Omental fat pad (tissue), 4 donors: Measurements from ENCODE around the gene DNMT3B. TPM values are rescaled to one million over a fixed set of nuclear protein-coding genes. Genes with fewer than 3 reads are reported as not detected.
A peak's percentile ranks its signal among the peaks of the same experiment; 100 is the strongest.

ENCODE experiments used
- ATAC-seq: fragments of 150-250 bp; one replicate; pipeline ENCODE4 v1.9.1; 2016; ENCODE audit warnings: mild to moderate bottlenecking, moderate library complexity; ENCODE audit not compliant: low FRiP score
- DNase-seq: peaks from one replicate; pipeline ENCODE4 v3.0.0-alpha.2; 2019; ENCODE audit warnings: low spot score
- CTCF ChIP-seq, 3 donors: fragments of 450-650 bp; IDR thresholded peaks; one replicate each; pipeline ENCODE4 v1.5.1; 2016 to 2017; ENCODE audit warnings: antibody characterized with exemption in 3 of 3, mild to moderate bottlenecking in 3 of 3, moderate library complexity in 2 of 3
- total RNA-seq, 4 donors: library from RNA; depleted of rRNA; stranded (reverse); fragments of >200 nt; gene quantifications; one replicate each; pipeline ENCODE4 v1.1.0, GENCODE V29; 2016

The DNMT3B gene
- total RNA-seq, 4 donors from 2014 or later, result 0.24 to 2.0 (median 0.44) TPM

GRCh38 chr20:32820698-32821377 is 58.7 kb downstream of the DNMT3B start:
- DNase-seq, result no peak
- TF ChIP-seq CTCF (IDR thresholded peaks at IDR 0.05), result no peak
- no peak for ATAC-seq

DNA sequence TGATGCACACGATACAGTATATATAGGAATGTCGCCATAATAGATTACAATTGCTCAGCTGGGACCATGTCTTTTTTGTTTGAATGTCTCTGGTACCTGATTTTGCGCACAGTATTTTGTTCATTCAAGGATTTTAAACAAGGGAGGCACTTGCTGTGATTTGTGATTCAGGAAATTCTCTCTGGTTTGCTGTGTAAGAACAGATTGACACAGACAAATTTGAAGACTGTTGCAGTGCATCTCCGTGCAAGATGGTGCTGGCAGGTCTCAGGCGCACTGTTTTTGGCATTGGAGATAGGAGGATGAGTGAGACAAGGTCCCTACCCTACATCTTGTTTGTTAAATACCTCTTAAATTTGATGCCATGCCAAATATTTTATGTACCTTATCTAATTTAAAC is 60.0 kb downstream of the DNMT3B start:
- ATAC-seq, result no peak
- DNase-seq, result no peak
- no peak for TF ChIP-seq CTCF (IDR thresholded peaks at IDR 0.05)

GRCh38 chr20:32823078-32823477 is 60.9 kb downstream of the DNMT3B start:
- peak; percentile 62 for ATAC-seq
- TF ChIP-seq CTCF (IDR thresholded peaks at IDR 0.05), result no peak
- DNase-seq, result no peak

DNA sequence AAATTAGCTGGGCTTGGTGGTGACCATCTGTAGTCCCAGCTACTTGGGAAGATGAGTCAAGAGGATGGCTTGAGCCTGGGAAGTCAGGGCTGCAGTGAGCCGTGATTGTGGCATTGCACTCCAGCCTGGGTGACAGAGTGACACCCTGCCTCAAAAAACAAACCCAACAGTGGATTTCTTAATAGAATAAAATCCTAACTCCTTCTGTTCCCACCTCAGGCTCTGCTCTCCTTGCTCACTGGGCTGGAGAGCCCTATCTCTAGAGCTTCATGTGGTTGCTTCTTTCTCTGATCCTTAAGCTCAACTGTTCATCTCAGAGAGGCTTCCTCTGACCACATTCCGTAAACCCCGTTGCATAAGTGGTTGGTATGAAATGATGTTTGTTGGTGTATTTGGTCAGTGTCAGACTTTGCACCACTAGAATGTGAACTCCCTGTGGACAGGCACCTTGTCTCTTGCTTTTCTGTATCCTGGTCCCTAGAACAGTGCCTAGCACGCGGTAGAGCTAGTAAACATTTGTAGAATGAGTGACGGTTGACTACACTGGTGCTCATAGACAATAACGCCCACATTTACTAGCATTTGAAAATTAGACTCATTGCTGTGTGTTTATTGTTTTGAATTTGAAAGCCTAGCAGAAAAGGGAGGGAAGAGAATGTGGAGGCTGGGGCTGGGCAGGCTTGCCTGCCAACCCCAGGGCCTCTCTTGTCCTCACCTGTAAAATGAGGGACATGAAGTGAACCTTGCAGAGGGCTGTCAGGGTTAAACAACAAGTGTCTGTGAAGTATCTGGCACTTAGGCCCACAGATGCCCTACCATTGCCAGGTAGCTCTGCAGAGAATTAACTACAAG is 61.8 kb downstream of the DNMT3B start:
- ATAC-seq (no peak), DNase-seq (no peak)
- no peak for TF ChIP-seq CTCF (IDR thresholded peaks at IDR 0.05)

- TF ChIP-seq CTCF (IDR thresholded peaks at IDR 0.05), result no peak
- no peak for ATAC-seq
- DNase-seq, result no peak
Observed at GRCh38 chr20:32828029-32828680, 66.0 kb downstream of the DNMT3B start.

GRCh38 chr20:32829311-32830005 is 67.3 kb downstream of the DNMT3B start:
- TF ChIP-seq CTCF (IDR thresholded peaks at IDR 0.05), result no peak
- DNase-seq (no peak), ATAC-seq (no peak)
